GM10266 (cell line): Measurements from ENCODE around the gene PSMD1.

ENCODE experiments used
- DNase-seq: peaks from one replicate; pipeline ENCODE4 v3.0.0; 2012; ENCODE audit errors: extremely low spot score
- TF ChIP-seq, protein P1 (sequence below): IDR thresholded peaks from 2 replicates; pipeline ENCODE4 v1.5.1; 2012; ENCODE audit warnings: mild to moderate bottlenecking, low read depth; ENCODE audit not compliant: control insufficient read depth, insufficient read depth; ENCODE audit errors: missing control alignments

Gene PSMD1

DNA sequence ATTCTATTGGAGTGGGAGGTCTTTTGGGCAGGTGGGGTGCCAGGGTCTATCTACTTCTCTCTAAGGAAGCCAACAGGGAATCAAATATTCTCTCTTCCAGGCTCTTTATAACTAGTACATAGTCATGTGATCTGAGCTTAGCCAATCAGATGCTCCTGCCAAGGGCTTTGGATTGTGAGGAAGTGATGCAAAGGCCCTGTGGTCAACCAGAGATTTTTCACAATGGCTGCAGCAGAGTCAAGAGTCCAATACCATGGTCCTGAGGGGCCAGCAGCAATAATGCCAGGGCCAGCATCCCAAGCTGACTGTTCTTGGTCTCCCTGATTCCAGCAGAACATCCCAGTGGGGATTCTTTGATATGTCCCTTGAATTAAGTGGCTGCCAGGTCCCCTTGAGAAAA lies 27.8 kb upstream of the PSMD1 start:
- DNase-seq, result no peak
- TF ChIP-seq, protein P1, sequence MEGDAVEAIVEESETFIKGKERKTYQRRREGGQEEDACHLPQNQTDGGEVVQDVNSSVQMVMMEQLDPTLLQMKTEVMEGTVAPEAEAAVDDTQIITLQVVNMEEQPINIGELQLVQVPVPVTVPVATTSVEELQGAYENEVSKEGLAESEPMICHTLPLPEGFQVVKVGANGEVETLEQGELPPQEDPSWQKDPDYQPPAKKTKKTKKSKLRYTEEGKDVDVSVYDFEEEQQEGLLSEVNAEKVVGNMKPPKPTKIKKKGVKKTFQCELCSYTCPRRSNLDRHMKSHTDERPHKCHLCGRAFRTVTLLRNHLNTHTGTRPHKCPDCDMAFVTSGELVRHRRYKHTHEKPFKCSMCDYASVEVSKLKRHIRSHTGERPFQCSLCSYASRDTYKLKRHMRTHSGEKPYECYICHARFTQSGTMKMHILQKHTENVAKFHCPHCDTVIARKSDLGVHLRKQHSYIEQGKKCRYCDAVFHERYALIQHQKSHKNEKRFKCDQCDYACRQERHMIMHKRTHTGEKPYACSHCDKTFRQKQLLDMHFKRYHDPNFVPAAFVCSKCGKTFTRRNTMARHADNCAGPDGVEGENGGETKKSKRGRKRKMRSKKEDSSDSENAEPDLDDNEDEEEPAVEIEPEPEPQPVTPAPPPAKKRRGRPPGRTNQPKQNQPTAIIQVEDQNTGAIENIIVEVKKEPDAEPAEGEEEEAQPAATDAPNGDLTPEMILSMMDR, result no peak

DNA sequence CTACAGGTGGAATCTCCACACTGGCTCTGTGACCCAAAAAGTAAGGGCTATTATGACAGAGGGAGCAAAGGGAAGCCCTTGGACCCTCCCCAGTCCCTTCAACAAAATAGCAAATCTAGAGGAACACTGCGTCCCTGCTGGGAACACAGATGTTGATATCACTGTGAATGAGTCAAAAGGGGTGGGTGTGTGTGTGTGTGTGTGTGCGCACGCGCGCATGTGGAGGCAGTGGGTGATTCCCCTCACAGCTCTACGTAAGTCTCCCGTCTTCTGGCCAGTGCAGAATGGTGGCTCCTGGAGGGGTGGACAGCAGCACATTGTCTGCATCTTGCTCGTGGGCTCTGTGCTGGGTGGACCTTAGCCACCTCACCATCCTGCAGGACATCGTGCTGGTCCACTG lies 27.1 kb upstream of the PSMD1 start:
- DNase-seq, result no peak
- TF ChIP-seq, protein P1, result no peak

DNA sequence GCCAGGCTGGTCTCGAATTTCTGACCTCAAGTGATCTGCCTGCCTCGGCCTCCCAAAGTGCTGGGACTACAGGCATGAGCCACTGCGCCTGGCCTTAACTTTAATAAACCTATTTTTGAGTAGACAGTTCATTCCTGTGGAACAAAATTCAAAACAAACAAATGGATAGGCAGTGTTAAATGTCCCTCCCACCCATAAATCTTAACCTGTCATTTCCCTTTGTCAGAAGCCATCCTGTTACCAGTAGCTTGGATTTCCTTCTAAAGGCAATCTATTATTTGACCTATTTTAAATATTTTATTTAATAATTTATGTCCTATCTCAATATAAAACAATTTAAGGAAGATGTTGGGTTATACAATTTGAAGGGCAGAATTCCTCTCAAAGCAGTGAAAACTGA lies 25.9 kb upstream of the PSMD1 start:
- no peak for DNase-seq
- TF ChIP-seq, protein P1, result no peak

DNA sequence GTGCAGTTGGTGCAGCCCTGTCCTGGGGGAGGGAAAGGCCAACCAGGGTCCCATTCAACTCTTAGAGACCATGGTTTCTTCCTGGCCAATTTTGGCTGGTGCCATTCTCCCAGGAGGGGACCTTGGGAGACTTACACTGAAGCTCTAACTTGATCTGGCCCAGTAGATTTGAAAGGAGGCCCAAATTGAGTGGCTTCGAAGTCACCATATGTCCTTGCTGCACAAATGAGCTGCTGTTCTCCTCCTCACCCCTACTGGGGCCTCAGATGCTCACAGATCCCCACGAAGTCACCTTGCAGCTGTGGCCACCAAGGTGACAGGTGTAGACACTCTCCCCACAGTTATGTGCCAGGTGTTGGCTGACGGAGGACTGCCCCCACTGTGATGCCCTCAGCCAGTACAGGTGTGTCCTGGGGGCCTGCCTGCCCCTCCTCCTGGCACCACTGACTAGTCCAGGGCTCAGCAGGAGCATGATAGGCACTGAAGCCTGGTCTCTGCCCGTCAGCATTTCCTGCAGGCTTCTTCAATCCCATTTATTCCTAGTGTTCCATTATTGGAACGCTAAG lies 24.0 kb upstream of the PSMD1 start:
- DNase-seq, result no peak
- TF ChIP-seq, protein P1, result no peak

DNA sequence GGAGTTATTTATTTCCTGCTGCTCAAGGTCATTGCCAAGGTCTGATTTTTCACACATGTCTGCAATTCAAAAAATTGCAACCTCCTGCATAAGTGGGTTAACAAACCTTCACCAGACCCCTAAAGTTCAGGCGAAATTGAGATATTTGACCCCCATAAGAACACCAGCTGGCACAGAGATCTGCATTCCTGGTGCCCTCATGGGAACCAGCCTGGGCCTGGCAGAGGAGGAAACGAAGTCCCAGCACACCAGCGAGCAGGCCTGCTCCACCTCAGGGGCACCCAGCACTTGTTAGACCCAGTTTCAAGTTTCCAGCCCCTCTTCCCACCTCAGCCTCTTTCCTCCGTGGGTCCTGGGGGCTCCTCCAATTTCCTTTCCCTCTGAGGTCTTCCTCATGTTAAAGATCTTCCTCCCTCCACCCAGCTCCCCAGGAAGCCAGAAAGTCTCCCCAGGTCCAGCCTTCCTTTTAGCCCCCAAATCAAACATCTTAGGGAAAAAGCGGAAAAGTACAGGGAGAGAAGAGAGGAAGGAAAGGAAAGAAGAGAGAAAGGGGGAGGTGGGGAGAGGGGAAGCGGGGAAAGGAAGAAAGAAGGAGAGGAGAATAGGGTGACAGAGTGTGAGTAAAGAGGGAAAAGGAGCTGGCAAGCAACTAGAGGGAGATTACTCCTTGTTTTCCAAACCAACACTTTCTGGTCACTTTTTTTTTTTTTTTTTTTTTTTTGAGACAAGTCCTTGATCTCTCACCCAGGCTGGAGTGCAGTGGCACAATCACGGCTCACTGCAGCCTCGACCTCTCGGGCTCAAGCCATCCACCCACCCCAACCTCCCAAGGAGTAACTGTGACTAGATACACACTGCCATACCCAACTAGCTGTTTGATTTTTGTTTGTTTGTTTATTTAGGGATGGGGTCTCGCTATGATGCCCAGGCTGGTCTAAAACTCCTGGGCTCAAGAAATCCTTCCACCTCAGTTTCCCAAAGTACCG lies 23.2 kb upstream of the PSMD1 start:
- no peak for DNase-seq
- TF ChIP-seq, protein P1, result no peak

DNA sequence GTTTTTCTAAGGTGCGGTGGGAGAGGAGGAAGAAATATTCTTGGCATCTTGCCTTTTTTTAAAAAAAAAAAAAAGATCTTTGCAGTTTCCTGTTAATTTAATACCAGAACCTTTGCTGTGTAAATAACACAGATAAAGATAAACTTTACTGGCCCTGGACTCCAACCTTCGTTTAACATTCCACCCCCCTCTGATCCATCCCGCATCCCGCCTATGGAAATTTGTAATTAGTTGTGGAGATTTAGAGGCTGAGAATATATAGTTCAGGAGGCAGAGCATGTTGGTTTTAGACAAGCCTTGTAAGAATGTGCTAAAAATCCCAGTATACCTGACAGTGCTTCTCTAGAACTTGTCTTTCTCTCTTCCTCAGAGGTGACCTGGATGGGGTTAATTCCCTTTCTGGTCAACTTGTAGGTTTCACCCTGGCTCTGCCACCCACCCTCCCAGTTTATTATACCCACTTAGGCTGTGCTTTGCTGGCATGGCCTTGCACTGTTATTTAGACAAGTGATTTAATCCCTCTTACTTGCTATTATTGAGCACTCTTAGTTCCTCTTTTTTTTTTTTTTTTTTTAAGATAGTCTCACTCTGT lies 22.3 kb upstream of the PSMD1 start:
- TF ChIP-seq, protein P1, result no peak
- no peak for DNase-seq
